Mesenchymal stem cell (in vitro differentiated cells and primary cell): ENCODE results near the gene AKR1C2. TPM values are rescaled to one million over a fixed set of nuclear protein-coding genes. Genes with fewer than 3 reads are reported as not detected.
"Not testable (repeated sequence)": the region's sequence is repeated elsewhere in the genome, so short reads cannot be mapped to it uniquely, and the experiment has no call there.

Experiments used
- DNase-seq: peaks from one replicate; pipeline ENCODE4 v3.0.0-alpha.2; 2013
- H2AFZ ChIP-seq: one replicate; pipeline ENCODE4 v1.6.1; 2013; ENCODE audit warnings: low read depth, mild to moderate bottlenecking, control low read depth, inconsistent platforms, low read length, moderate library complexity
- H2AK5ac ChIP-seq: 2 replicates; pipeline ENCODE4 v1.6.1; 2013; ENCODE audit warnings: low read length, moderate library complexity, mild to moderate bottlenecking, inconsistent platforms; ENCODE audit not compliant: severe bottlenecking
- H2BK120ac ChIP-seq: one replicate; pipeline ENCODE4 v1.6.1; 2013; ENCODE audit warnings: low read depth, mild to moderate bottlenecking, inconsistent platforms, low read length, moderate library complexity
- H2BK12ac ChIP-seq, 2 experiments: one replicate each; pipeline ENCODE4 v1.6.1; 2013; ENCODE audit warnings: inconsistent platforms in 2 of 2, low read length in 2 of 2, mild to moderate bottlenecking in 2 of 2, moderate library complexity in 2 of 2, control low read depth in 1 of 2
- H2BK15ac ChIP-seq: one replicate; pipeline ENCODE4 v1.6.1; 2013; ENCODE audit warnings: mild to moderate bottlenecking, low read depth, inconsistent platforms; ENCODE audit not compliant: poor library complexity, severe bottlenecking
- H2BK5ac ChIP-seq: 2 replicates; pipeline ENCODE4 v1.6.1; 2013; ENCODE audit warnings: low read depth, mild to moderate bottlenecking, low read length, control low read depth, inconsistent platforms; ENCODE audit not compliant: poor library complexity, severe bottlenecking
- H3K14ac ChIP-seq, 2 experiments: one replicate each; pipeline ENCODE4 v1.6.1; 2013; ENCODE audit warnings: inconsistent platforms in 2 of 2, low read length in 2 of 2, control low read depth in 1 of 2, mild to moderate bottlenecking in 1 of 2, moderate library complexity in 1 of 2
- H3K18ac ChIP-seq, 2 experiments: one replicate each; pipeline ENCODE4 v1.6.1; 2013; ENCODE audit warnings: inconsistent platforms in 2 of 2, low read length in 2 of 2, control low read depth in 1 of 2, low read depth in 1 of 2, mild to moderate bottlenecking in 1 of 2
- H3K23ac ChIP-seq, 2 experiments: one replicate each; pipeline ENCODE4 v1.6.1; 2013; ENCODE audit warnings: inconsistent platforms in 2 of 2, low read length in 2 of 2, mild to moderate bottlenecking in 2 of 2, moderate library complexity in 2 of 2, control low read depth in 1 of 2
- H3K27ac ChIP-seq: 2 replicates; pipeline ENCODE4 v1.5.1; 2013; ENCODE audit warnings: mild to moderate bottlenecking, moderate library complexity, low read length, control low read depth, inconsistent platforms; ENCODE audit not compliant: poor library complexity, severe bottlenecking
- H3K27me3 ChIP-seq, 2 experiments: 2 replicates each; pipeline versions ENCODE4 v1.6.1 to v1.7.0; 2013; ENCODE audit warnings: low read length in 2 of 2, mild to moderate bottlenecking in 2 of 2, moderate library complexity in 2 of 2, control low read depth in 1 of 2, inconsistent platforms in 1 of 2; ENCODE audit not compliant: control insufficient read depth in 1 of 2, insufficient read depth in 1 of 2
- H3K36me3 ChIP-seq, 2 experiments: 2 replicates each; pipeline versions ENCODE4 v1.6.1 to v1.7.0; 2013; ENCODE audit warnings: low read length in 2 of 2, control low read depth in 1 of 2, inconsistent platforms in 1 of 2, low read depth in 1 of 2, mild to moderate bottlenecking in 1 of 2; ENCODE audit not compliant: insufficient read depth in 2 of 2, control insufficient read depth in 1 of 2
- H3K4ac ChIP-seq, 2 experiments: one replicate each; pipeline ENCODE4 v1.6.1; 2013; ENCODE audit warnings: inconsistent platforms in 2 of 2, low read length in 2 of 2, mild to moderate bottlenecking in 2 of 2, moderate library complexity in 2 of 2, control low read depth in 1 of 2, low read depth in 1 of 2
- H3K4me1 ChIP-seq: 2 replicates; pipeline ENCODE4 v1.6.1; 2013; ENCODE audit warnings: low read depth, low read length, control low read depth; ENCODE audit not compliant: control insufficient read depth, insufficient read depth
- H3K4me2 ChIP-seq: 2 replicates; pipeline ENCODE4 v1.6.1; 2013; ENCODE audit warnings: low read length, mild to moderate bottlenecking, inconsistent platforms; ENCODE audit not compliant: poor library complexity, severe bottlenecking
- H3K4me3 ChIP-seq, 2 experiments: 2 replicates each; pipeline versions ENCODE4 v1.5.1 to v1.7.0; 2013; ENCODE audit warnings: low read length in 2 of 2, mild to moderate bottlenecking in 2 of 2, control low read depth in 1 of 2, low read depth in 1 of 2; ENCODE audit not compliant: insufficient read depth in 1 of 2
- H3K79me1 ChIP-seq: replicated peaks from 2 replicates; pipeline ENCODE4 v1.6.1; 2013; ENCODE audit warnings: mild to moderate bottlenecking, control low read depth, low read length, inconsistent platforms; ENCODE audit not compliant: poor library complexity, severe bottlenecking
- H3K9ac ChIP-seq: 2 replicates; pipeline ENCODE4 v1.7.0; 2013; ENCODE audit warnings: mild to moderate bottlenecking, low read length, moderate library complexity
- H3K9me3 ChIP-seq: 2 replicates; pipeline ENCODE4 v1.7.0; 2013; ENCODE audit warnings: mild to moderate bottlenecking, low read length; ENCODE audit not compliant: control insufficient read depth
- H4K8ac ChIP-seq: one replicate; pipeline ENCODE4 v1.6.1; 2013; ENCODE audit warnings: inconsistent platforms, mild to moderate bottlenecking, low read length, moderate library complexity
- H4K91ac ChIP-seq: one replicate; pipeline ENCODE4 v1.6.1; 2013; ENCODE audit warnings: mild to moderate bottlenecking, low read length, inconsistent platforms
- WGBS: methylation state at CpG from one replicate; pipeline ENCODE4 v1.1.7; 2013; ENCODE audit warnings: mixed read lengths; 5-methylcytosine and 5-hydroxymethylcytosine counted together
- polyA plus RNA-seq, 2 experiments: library from polyadenylated mRNA; stranded (reverse); fragments of 200-250 nt; gene quantifications; one replicate each; pipeline ENCODE4 v1.2.3, GENCODE V29; 2013

AKR1C2 gene
- polyA plus RNA-seq (2013, experiment 1 of 2): 7.9 TPM
- polyA plus RNA-seq (2013, experiment 2 of 2): 7.5 TPM

DNA sequence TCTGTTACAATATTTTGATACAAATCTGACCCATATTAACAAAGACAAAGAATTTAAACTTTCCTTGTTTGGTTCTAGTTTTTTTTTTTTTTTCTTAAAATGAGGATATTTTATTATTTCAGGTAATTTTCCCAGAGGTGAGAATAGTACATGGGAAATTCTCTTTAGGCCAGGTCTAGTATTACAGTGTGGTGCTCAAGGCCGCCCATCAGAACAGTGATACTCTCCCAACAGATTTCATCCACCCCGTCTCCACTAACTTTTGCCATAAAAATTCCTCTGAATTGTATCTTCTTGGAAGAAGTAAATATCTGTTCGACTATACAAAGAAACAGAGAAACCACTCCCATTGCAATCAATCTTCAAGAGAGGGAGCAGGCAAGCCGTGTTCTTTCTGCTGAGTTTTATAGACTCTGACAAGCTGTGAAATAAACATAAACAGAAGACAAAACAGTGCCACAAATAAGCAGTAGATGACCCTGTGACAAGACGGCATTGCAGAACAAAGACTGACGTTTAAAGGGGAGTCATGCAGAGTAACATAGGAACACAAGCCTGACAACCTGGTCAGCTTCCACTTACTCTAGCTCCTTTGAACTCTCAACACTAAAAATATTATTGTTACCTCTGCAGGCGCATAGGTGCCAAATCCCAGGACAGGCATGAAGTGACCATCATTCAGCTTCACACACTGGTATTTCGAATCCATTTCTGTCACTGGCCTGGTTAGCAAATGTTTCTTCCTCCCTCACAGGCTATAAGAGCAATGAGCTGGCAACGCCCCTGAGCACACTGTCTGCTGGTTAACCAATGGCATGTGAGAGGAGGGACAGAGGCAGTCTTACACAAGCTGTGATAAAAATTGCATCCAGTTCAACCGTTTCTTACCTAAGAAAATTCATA, at the start of gene AKR1C2:
Gene AKR1C2 (minus strand): TSS at position 731 of the 903 bp plus-strand sequence. CDS start 22 bp downstream, at position 709.
- H2BK120ac ChIP-seq, H3K23ac ChIP-seq, H3K4me2 ChIP-seq, H2AFZ ChIP-seq, H3K27ac ChIP-seq, H4K91ac ChIP-seq, H2BK15ac ChIP-seq, H3K9me3 ChIP-seq, H3K18ac ChIP-seq, H3K14ac ChIP-seq, H2BK5ac ChIP-seq, H2BK12ac ChIP-seq, H3K79me1 ChIP-seq, H3K27me3 ChIP-seq, H3K4ac ChIP-seq, H3K4me1 ChIP-seq, H2AK5ac ChIP-seq, H4K8ac ChIP-seq: not testable (repeated sequence)
- H3K9ac ChIP-seq: peak within 1 kb of the TSS; percentile 87
- H3K4me3 ChIP-seq: peak within 1 kb of the TSS in 1 of 2 experiments; percentile 81
- WGBS: 8% methylated on average over 3 of the region's 10 CpGs
- peaks cover 0 to 33% of the 10 kb centered on the region in 2 experiments for H3K36me3 ChIP-seq
- peak; percentile 41 for DNase-seq

DNA sequence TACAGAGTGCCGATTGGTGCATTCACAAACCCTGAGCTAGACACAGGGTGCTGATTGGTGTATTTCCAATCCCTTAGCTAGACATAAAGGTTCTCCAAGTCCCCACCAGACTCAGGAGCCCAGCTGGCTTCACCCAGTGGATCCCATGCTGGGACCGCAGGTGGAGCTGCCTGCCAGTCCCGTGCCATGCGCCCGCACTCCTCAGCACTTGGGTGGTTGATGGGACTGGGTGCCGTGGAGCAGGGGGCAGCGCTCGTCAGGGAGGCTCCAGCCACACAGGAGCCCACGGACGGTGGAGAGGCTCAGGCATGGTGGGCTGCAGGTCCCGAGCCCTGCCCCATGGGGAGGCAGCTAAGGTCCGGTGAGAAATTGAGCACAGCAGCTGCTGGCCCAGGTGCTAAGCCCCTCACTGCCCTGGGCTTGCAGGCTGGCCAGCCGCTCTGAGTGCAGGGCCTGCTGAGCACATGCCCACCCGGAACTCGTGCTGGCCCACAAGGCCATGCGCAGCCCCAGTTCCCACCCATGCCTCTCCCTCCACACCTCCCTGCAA, 49.4 kb upstream of the AKR1C2 start:
- WGBS: 95% methylated on average over 15 of the region's 16 CpGs
- H3K23ac ChIP-seq, H2BK15ac ChIP-seq, H2AFZ ChIP-seq, H3K4me3 ChIP-seq, H2BK120ac ChIP-seq, H3K4ac ChIP-seq, H3K18ac ChIP-seq, H3K36me3 ChIP-seq, H2BK5ac ChIP-seq, H3K79me1 ChIP-seq, H2BK12ac ChIP-seq, H3K9ac ChIP-seq, H3K14ac ChIP-seq, H4K91ac ChIP-seq, H3K4me1 ChIP-seq, H3K27ac ChIP-seq, H3K9me3 ChIP-seq, DNase-seq, H3K27me3 ChIP-seq, H4K8ac ChIP-seq, H2AK5ac ChIP-seq, H3K4me2 ChIP-seq: not testable (repeated sequence)

- 100% methylated on average over 1 of the region's 1 CpG for WGBS
- Histone ChIP-seq H2AFZ (no peak overlapping the region), H3K18ac (no peak overlapping the region)
These were observed 44.4 kb upstream of the AKR1C2 start for GRCh38 chr10:5047912-5048628.

DNA sequence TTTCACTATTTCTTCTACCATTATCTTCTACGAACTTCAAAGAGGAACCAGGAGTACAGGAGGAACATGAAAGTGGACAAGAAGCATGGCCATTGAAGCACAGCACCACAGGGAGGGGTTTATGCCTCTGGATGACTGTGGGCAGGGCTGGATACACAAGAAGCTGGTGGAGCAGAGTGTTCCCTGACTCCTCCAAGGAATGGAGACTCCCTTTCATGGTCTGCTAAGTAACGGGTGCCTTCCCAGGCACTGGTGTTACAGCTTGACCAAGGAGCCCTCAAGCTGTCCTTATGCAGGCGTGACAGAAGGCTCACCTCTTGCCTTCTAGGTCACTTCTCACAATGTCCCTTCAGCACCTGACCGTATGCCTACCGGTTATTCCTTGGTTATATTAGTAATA, 43.4 kb upstream of the AKR1C2 start:
- not testable (repeated sequence) for H2BK5ac ChIP-seq, H3K14ac ChIP-seq, H3K36me3 ChIP-seq, H2BK120ac ChIP-seq, H2BK12ac ChIP-seq, H2BK15ac ChIP-seq, H3K23ac ChIP-seq, H3K79me1 ChIP-seq, H3K9me3 ChIP-seq, H3K4me1 ChIP-seq, H3K4me3 ChIP-seq, H3K4ac ChIP-seq, H4K91ac ChIP-seq, DNase-seq, H3K18ac ChIP-seq, H3K9ac ChIP-seq, H2AK5ac ChIP-seq, H3K27me3 ChIP-seq, H2AFZ ChIP-seq, H4K8ac ChIP-seq, H3K4me2 ChIP-seq, H3K27ac ChIP-seq
- WGBS: 88% methylated on average over 3 of the region's 5 CpGs

More at GRCh38 chr10:5047912-5048628, 44.4 kb upstream of the AKR1C2 start:
- Histone ChIP-seq H3K4ac (no peak overlapping the region), H3K79me1 (no peaks in the 10 kb centered on the region), H3K27ac (no peak overlapping the region), H3K9me3 (no peaks in the 10 kb centered on the region), H3K4me1 (peaks cover 5% of the 10 kb centered on the region), H2BK5ac (no peak overlapping the region), H2BK15ac (no peak overlapping the region), H2AK5ac (no peak overlapping the region), H4K8ac (no peak overlapping the region), H4K91ac (no peak overlapping the region), H2BK120ac (no peak overlapping the region), H3K4me2 (no peak overlapping the region), H3K36me3 (no peaks in the 10 kb centered on the region), H3K27me3 (no peaks in the 10 kb centered on the region), H3K23ac (no peak overlapping the region), H3K9ac (peak overlapping the region; percentile 53), H3K4me3 (no peak overlapping the region), H3K14ac (no peak overlapping the region), H2BK12ac (no peak overlapping the region)
- no peak for DNase-seq
